Heart left ventricle (tissue), 16 donors: Measurements from ENCODE around the gene JAG1. TPM values are rescaled to one million over a fixed set of nuclear protein-coding genes. Genes with fewer than 3 reads are reported as not detected.

Source experiments
- ATAC-seq, 4 donors: fragments of 200-7000 bp; cut with Tn5 transposase; one replicate each; pipeline ENCODE4 v1.9.1; 2020 to 2022; ENCODE audit warnings: moderate library complexity in 4 of 4, mild to moderate bottlenecking in 3 of 4, moderate number of reproducible peaks in 1 of 4
- DNase-seq, 5 donors: peaks; one replicate each; pipeline ENCODE4 v3.0.0-alpha.2; 2020
- H3K27ac ChIP-seq, 12 donors: fragments of 200-600 bp; sonication (generic) in 4 of 12; one replicate each; pipeline versions ENCODE4 v1.5.0 to v1.8.0; 2016 to 2022; ENCODE audit warnings: mild to moderate bottlenecking in 2 of 12
- H3K27me3 ChIP-seq, 9 donors: fragments of 200-600 bp; sonication (generic) in 2 of 9; one replicate each; pipeline versions ENCODE4 v1.5.1 to v1.8.0; 2016 to 2022; ENCODE audit warnings: mild to moderate bottlenecking in 3 of 9
- H3K36me3 ChIP-seq, 9 donors: fragments of 200-600 bp; sonication (generic) in 2 of 9; one replicate each; pipeline versions ENCODE4 v1.5.0 to v1.8.0; 2018 to 2022; ENCODE audit warnings: mild to moderate bottlenecking in 2 of 9
- H3K4me1 ChIP-seq, 12 donors: fragments of 200-600 bp; sonication (generic) in 4 of 12; one replicate each; pipeline versions ENCODE4 v1.5.0 to v1.8.0; 2016 to 2022; ENCODE audit warnings: mild to moderate bottlenecking in 3 of 12
- H3K4me3 ChIP-seq, 12 donors: fragments of 200-600 bp; sonication (generic) in 4 of 12; one replicate each; pipeline versions ENCODE4 v1.5.0 to v1.8.0; 2017 to 2022; ENCODE audit warnings: mild to moderate bottlenecking in 9 of 12, moderate library complexity in 4 of 12
- H3K9me3 ChIP-seq, 12 donors: fragments of 200-600 bp; sonication (generic) in 4 of 12; one replicate each; pipeline versions ENCODE4 v1.5.0 to v1.8.0; 2016 to 2022; ENCODE audit warnings: mild to moderate bottlenecking in 1 of 12
- CTCF ChIP-seq, 12 donors: fragments of 200-600 bp; sonication (generic) in 4 of 12; IDR thresholded peaks; one replicate each; pipeline versions ENCODE4 v1.5.0 to v1.8.0; 2018 to 2022; ENCODE audit warnings: antibody characterized with exemption in 12 of 12, mild to moderate bottlenecking in 5 of 12
- POLR2A ChIP-seq, 2 donors: fragments of 450-650 bp; IDR thresholded peaks; one replicate each; pipeline ENCODE4 v1.6.1; 2017; ENCODE audit warnings: antibody characterized with exemption in 2 of 2, mild to moderate bottlenecking in 2 of 2, moderate library complexity in 2 of 2
- WGBS, 4 donors: extraction: QIAGEN DNeasy Blood & Tissue Kit in 2 of 4; methylation state at CpG; one replicate each; pipeline versions ENCODE4 v1.1.5 to v1.1.7; 2013 to 2018; 5-methylcytosine and 5-hydroxymethylcytosine counted together
- intact Hi-C, 10 donors: fragments of 100-400 bp; cut with DNase I; formaldehyde crosslinking; loops; one replicate each; pipeline versions ENCODE4 v1.11.1 to v1.14.2; 2022
- polyA plus RNA-seq, 2 donors: library from polyadenylated mRNA; stranded (reverse); fragments of 200-250 nt; gene quantifications; one replicate each; pipeline ENCODE4 v1.2.3, GENCODE V29; 2013
- total RNA-seq, 9 donors: library from RNA; depleted of rRNA in 2 of 9; stranded (reverse); fragments of >200 nt in 2 of 9; fragmentation: NEBNext Ultra II Directional in 3 of 9; extraction: Animal tissue kit (Norgen Biotek cat#: 25700) in 3 of 9; gene quantifications; one replicate each; pipeline versions ENCODE4 v1.1.0 to v1.2.4, GENCODE V29; 2016 to 2023
- donor health status: ischemic (EF 13 %, LVEDD 7.1; RV severe dilation, severe dysfunction).
- donor health status: healthy with polysubstance abuse.
- donor health status: DM: no; HTN: yes; CAD: no.
- donor health status: DM: no; HTN: no; CAD: no.
- donor health status: ischemic (EF 25% LVEDD 6.9; RV normal size, moderate dysfunction).
- donor health status: ischemic (EF 25% LVEDD 5.7; RV mildly dilated, moderate dysfunction).
- donor health status: healthy.
- donor health status: DM: yes; HTN: yes; CAD: no.
- donor health status: ischemic (EF 35%, LVEDD 5.7; RV mildly dilated, moderate dysfunction).
- donor health status: nonischemic (EF 11% LVEDD 7.7; RV severe dilation, severe dysfunction).
- donor health status: DM: yes; HTN: yes; CAD: no.
- donor health status: PGD.
- donor health status: ischemic (EF 29% LVEDD 5.4; RV normal size, mild dysfunction).
- donor health status: nonischemic (EF 23%, LVEDD 6.1; RV moderate dilation, normal function).

JAG1 gene
- total and polyA plus RNA-seq, 11 donors: 12.5 to 42.6 (median 24.9) TPM

- H3K36me3 ChIP-seq: no peaks in the 10 kb centered on the region
- H3K27ac ChIP-seq: no peak overlapping the region
- no peak overlapping the region for H3K4me3 ChIP-seq
- H3K9me3 ChIP-seq: no peaks in the 10 kb centered on the region
- DNase-seq (no peak), ATAC-seq (no peak)
- no peaks in the 10 kb centered on the region for H3K27me3 ChIP-seq
- intact Hi-C loops: no loop called here
- peaks cover 0 to 8% (median 2%) of the 10 kb centered on the region in 12 donors for H3K4me1 ChIP-seq
- WGBS, 4 donors: 92 to 94% (median 93%) methylated on average over 6 of the region's 6 CpGs
- no peak for TF ChIP-seq CTCF (IDR thresholded peaks at IDR 0.05)
Observed at GRCh38 chr20:10710991-10711775, 37.4 kb upstream of the JAG1 start.

- peaks cover 0 to 6% (median 0%) of the 10 kb centered on the region in 12 donors for H3K4me1 ChIP-seq
- WGBS, 4 donors: 95 to 98% (median 98%) methylated on average over 3 of the region's 3 CpGs
- intact Hi-C loops: no loop called here
- no peak overlapping the region for H3K4me3 ChIP-seq
- ATAC-seq (no peak), DNase-seq (no peak)
- no peaks in the 10 kb centered on the region for H3K36me3 ChIP-seq
- no peaks in the 10 kb centered on the region for H3K9me3 ChIP-seq
- TF ChIP-seq POLR2A (IDR thresholded peaks at IDR 0.05) (no peak), CTCF (IDR thresholded peaks at IDR 0.05) (no peak)
- no peak overlapping the region for H3K27ac ChIP-seq
- H3K27me3 ChIP-seq: no peaks in the 10 kb centered on the region
Observed at GRCh38 chr20:10709916-10710315, 36.1 kb upstream of the JAG1 start.

GRCh38 chr20:10708351-10709185 lies 34.8 kb upstream of the JAG1 start:
- H3K36me3 ChIP-seq: no peaks in the 10 kb centered on the region
- ATAC-seq: no peak
- intact Hi-C loops: no loop called here
- no peak for DNase-seq
- H3K27me3 ChIP-seq: no peaks in the 10 kb centered on the region
- H3K4me1 ChIP-seq: peaks cover 0 to 6% (median 0%) of the 10 kb centered on the region in 12 donors
- no peaks in the 10 kb centered on the region for H3K9me3 ChIP-seq
- H3K4me3 ChIP-seq: no peak overlapping the region
- no peak overlapping the region for H3K27ac ChIP-seq
- WGBS, 4 donors: 86 to 96% (median 95%) methylated on average over 7 of the region's 7 CpGs
- no peak for TF ChIP-seq CTCF (IDR thresholded peaks at IDR 0.05)
- no peak for TF ChIP-seq POLR2A (IDR thresholded peaks at IDR 0.05)

- TF ChIP-seq CTCF (IDR thresholded peaks at IDR 0.05): no peak
- no peak for TF ChIP-seq POLR2A (IDR thresholded peaks at IDR 0.05)
- ATAC-seq: no peak
- 90 to 99% (median 97%) methylated on average over 1 of the region's 1 CpG for whole genome bisulfite sequencing, 4 donors
- Histone ChIP-seq H3K4me3 (no peak overlapping the region), H3K4me1 (no peaks in the 10 kb centered on the region), H3K27ac (no peak overlapping the region), H3K9me3 (no peaks in the 10 kb centered on the region), H3K27me3 (no peaks in the 10 kb centered on the region), H3K36me3 (no peaks in the 10 kb centered on the region)
- DNase-seq: no peak
- intact Hi-C loops: no loop called here
Observed at GRCh38 chr20:10707791-10708190, 34.0 kb upstream of the JAG1 start.
